ENCODE data around the gene ZNF654. TPM values are rescaled to one million over a fixed set of nuclear protein-coding genes. Genes with fewer than 3 reads are reported as not detected.

The ZNF654 gene
- total RNA-seq, 1 donor from 2014 or later: 16.5 TPM

- no peak for TF ChIP-seq CTCF (IDR thresholded peaks at IDR 0.05; ENCODE audit: unreplicated experiment)
- peaks cover 19% of the 10 kb centered on the region for H3K4me1 Mint-ChIP-seq
- H3K4me3 Mint-ChIP-seq: no peak overlapping the region
Observed at GRCh38 chr3:88084097-88084501, 25.0 kb downstream of the ZNF654 start.

DNA sequence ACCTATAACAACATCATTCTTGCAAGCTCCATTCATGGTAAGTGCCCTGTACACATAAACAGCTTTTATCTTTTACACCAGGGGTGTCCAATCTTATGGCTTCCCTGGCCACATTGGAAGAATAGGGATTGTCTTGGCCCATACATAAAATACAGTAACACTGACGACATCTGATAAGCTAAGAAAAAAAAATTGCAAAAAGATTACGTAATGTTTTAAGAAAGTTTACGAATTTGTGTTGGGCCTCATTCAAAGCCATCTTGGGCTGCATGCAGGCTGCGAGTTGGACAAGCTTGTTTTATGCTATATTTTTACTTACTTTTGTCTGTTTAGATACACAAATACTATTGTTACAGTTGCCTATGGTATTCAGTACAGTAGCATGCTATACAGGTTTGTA lies 31.6 kb downstream of the ZNF654 start:
- Mint-ChIP-seq H3K4me3 (no peak overlapping the region), H3K4me1 (peaks cover 21% of the 10 kb centered on the region), H3K36me3 (peaks cover 24% of the 10 kb centered on the region), H3K27ac (no peak overlapping the region), H3K9me3 (peaks cover 6% of the 10 kb centered on the region), H3K27me3 (ENCODE audit: low read depth) (no peaks in the 10 kb centered on the region)
- no peak for DNase-seq (ENCODE audit: low spot score in 2 of 2, unreplicated experiment in 2 of 2)
- TF ChIP-seq CTCF (IDR thresholded peaks at IDR 0.05; ENCODE audit: unreplicated experiment): no peak

More at GRCh38 chr3:88084097-88084501, 25.0 kb downstream of the ZNF654 start:
- Mint-ChIP-seq H3K27me3 (ENCODE audit: low read depth) (no peaks in the 10 kb centered on the region), H3K27ac (peak overlapping the region; percentile 40), H3K9me3 (peaks cover 15% of the 10 kb centered on the region), H3K36me3 (peaks cover 16% of the 10 kb centered on the region)
- DNase-seq (ENCODE audit: low spot score in 2 of 2, unreplicated experiment in 2 of 2): no peak

DNA sequence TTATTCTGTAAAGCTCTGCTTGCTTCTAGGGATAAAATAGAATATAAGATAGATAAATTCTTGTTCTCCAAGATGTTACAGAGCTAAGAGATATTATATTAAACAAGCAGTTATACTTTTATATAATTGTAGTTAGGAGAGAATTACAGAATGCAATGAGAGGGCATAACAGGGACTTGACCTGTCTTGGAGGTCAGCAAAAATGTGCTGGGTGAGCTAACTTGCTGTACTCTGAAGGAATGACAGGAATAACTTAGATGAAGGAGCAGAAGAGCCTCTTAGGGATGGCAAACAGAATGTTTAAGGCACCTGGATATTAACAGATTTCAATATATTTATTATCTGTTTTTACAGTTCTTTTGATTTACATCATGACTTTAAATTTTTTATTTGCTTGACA lies 33.2 kb downstream of the ZNF654 start:
- peaks cover 38% of the 10 kb centered on the region for H3K36me3 Mint-ChIP-seq

DNA sequence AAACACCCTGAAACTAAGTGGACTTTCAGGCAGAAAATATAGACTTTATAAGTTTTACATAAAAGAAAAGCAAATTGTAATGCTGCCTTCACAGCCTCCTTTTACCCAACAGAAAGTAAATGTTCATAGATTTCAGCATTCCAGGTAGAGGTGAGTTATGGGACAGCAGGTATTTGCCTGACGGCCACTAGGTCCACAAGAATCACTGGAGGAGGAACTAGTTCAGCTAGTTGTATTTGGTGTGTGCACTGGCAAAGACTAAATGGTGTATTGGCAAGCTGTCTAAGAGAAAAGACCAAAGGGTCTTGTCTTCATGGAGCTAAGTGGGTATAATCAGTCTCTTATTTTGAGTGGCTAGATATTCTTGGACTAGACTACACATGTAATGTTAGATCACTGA lies 34.2 kb downstream of the ZNF654 start:
- Mint-ChIP-seq H3K27ac (peak overlapping the region; percentile 85), H3K4me1 (peaks cover 25% of the 10 kb centered on the region), H3K9me3 (peaks cover 26% of the 10 kb centered on the region), H3K36me3 (peaks cover 47% of the 10 kb centered on the region), H3K4me3 (no peak overlapping the region), H3K27me3 (ENCODE audit: low read depth) (no peaks in the 10 kb centered on the region)
- no peak for DNase-seq (ENCODE audit: low spot score in 2 of 2, unreplicated experiment in 2 of 2)
- TF ChIP-seq CTCF (IDR thresholded peaks at IDR 0.05; ENCODE audit: unreplicated experiment): no peak

More for the DNA sequence above, 33.2 kb downstream of the ZNF654 start:
- Mint-ChIP-seq H3K27me3 (ENCODE audit: low read depth) (no peaks in the 10 kb centered on the region), H3K27ac (no peak overlapping the region), H3K9me3 (peaks cover 16% of the 10 kb centered on the region), H3K4me3 (no peak overlapping the region), H3K4me1 (peaks cover 25% of the 10 kb centered on the region)
- no peak for DNase-seq (ENCODE audit: low spot score in 2 of 2, unreplicated experiment in 2 of 2)
- no peak for TF ChIP-seq CTCF (IDR thresholded peaks at IDR 0.05; ENCODE audit: unreplicated experiment)

DNA sequence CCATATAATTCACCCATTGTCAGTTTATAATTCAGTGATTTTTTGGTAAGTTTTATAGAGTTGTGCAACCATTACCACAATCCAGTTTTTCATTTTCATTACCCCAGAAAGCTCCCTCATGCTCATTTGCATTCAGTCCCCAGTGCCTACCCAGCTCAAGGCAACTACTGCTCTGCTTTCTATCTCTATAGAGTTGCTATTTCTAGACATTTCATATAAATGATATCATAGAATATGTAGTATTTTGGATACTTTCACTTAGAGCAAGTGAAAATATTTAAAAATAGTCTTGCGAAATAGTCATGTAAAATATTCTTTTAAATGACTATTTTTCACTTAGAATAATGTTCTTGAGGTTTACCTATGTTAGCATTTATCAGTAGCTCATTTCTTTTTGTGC lies 42.1 kb downstream of the ZNF654 start:
- H3K4me1 Mint-ChIP-seq: no peaks in the 10 kb centered on the region
- H3K4me3 Mint-ChIP-seq: no peak overlapping the region
- peaks cover 52% of the 10 kb centered on the region for H3K36me3 Mint-ChIP-seq
- no peak overlapping the region for H3K27ac Mint-ChIP-seq
- no peak for TF ChIP-seq CTCF (IDR thresholded peaks at IDR 0.05; ENCODE audit: unreplicated experiment)
- no peaks in the 10 kb centered on the region for H3K27me3 Mint-ChIP-seq (ENCODE audit: low read depth)
- H3K9me3 Mint-ChIP-seq: peaks cover 38% of the 10 kb centered on the region
- no peak for DNase-seq (ENCODE audit: low spot score in 2 of 2, unreplicated experiment in 2 of 2)

- TF ChIP-seq CTCF (IDR thresholded peaks at IDR 0.05; ENCODE audit: unreplicated experiment): no peak
- H3K4me3 Mint-ChIP-seq: no peak overlapping the region
- H3K27me3 Mint-ChIP-seq (ENCODE audit: low read depth): no peaks in the 10 kb centered on the region
- peaks cover 12% of the 10 kb centered on the region for H3K9me3 Mint-ChIP-seq
- H3K27ac Mint-ChIP-seq: no peak overlapping the region
- H3K36me3 Mint-ChIP-seq: peaks cover 18% of the 10 kb centered on the region
- H3K4me1 Mint-ChIP-seq: no peaks in the 10 kb centered on the region
- DNase-seq (ENCODE audit: low spot score in 2 of 2, unreplicated experiment in 2 of 2): no peak
Observed at GRCh38 chr3:88105325-88105724, 46.3 kb downstream of the ZNF654 start.
